K562 (cell line): ENCODE data around the gene KIAA1958. TPM values are rescaled to one million over a fixed set of nuclear protein-coding genes. Genes with fewer than 3 reads are reported as not detected.
A peak's percentile ranks its signal among the peaks of the same experiment; 100 is the strongest.

Experiments
- ADNP ChIP-seq: fragments of 200-800 bp; sonication (Bioruptor generic); IDR thresholded peaks from 2 replicates; pipeline ENCODE4 v1.6.1; 2016; ENCODE audit warnings: missing genetic modification characterization, missing compliant biosample characterization
- CSDE1 ChIP-seq, 2 experiments: fragments of 450-650 bp; IDR thresholded peaks; 2 replicates each; pipeline ENCODE4 v1.6.1; 2016; ENCODE audit warnings: mild to moderate bottlenecking in 1 of 2
- FOSL1 ChIP-seq: fragments of 200-800 bp; sonication (Bioruptor generic); conservative IDR thresholded peaks from 2 replicates; pipeline ENCODE4 v1.6.1; 2016; ENCODE audit warnings: missing genetic modification characterization, missing compliant biosample characterization
- FOXP4 ChIP-seq: sonication (generic); formaldehyde crosslinking; IDR thresholded peaks from 2 replicates; pipeline ENCODE4 v1.8.0; 2022; ENCODE audit warnings: mild to moderate bottlenecking, missing genetic modification reagents, borderline replicate concordance
- HMG20B ChIP-seq: fragments of 250-450 bp; sonication (Bioruptor Pico); IDR thresholded peaks from 2 replicates; pipeline ENCODE4 v1.5.0; 2021; ENCODE audit warnings: mild to moderate bottlenecking
- ILK ChIP-seq: fragments of 450-650 bp; IDR thresholded peaks from 2 replicates; pipeline ENCODE4 v1.6.1; 2016; ENCODE audit warnings: missing genetic modification characterization, low read depth, mild to moderate bottlenecking, missing compliant biosample characterization, moderate library complexity, borderline replicate concordance
- JUND ChIP-seq, 2 experiments: IDR thresholded peaks; 2 replicates in 1 of 2; 3 replicates in 1 of 2; pipeline ENCODE4 v1.6.1; 2011; ENCODE audit warnings: borderline replicate concordance in 2 of 2, low read depth in 2 of 2, low read length in 2 of 2, improper control_type of control experiment in 1 of 2, missing biosample characterization in 1 of 2, missing genetic modification characterization in 1 of 2, missing genetic modification reagents in 1 of 2
- LARP7 ChIP-seq: fragments of 450-650 bp; IDR thresholded peaks from 2 replicates; pipeline ENCODE4 v1.6.1; 2016
- MCM2 ChIP-seq: fragments of 450-650 bp; IDR thresholded peaks from 2 replicates; pipeline ENCODE4 v1.6.1; 2017; ENCODE audit warnings: low read depth, mild to moderate bottlenecking
- NBN ChIP-seq: fragments of 450-650 bp; IDR thresholded peaks from 2 replicates; pipeline ENCODE4 v1.6.1; 2016; ENCODE audit warnings: low read depth, mild to moderate bottlenecking
- NCOA6 ChIP-seq: fragments of 450-650 bp; IDR thresholded peaks from 2 replicates; pipeline ENCODE4 v1.6.1; 2017; ENCODE audit warnings: mild to moderate bottlenecking
- NR2C2 ChIP-seq, 2 experiments: fragments of 200-800 bp in 1 of 2; sonication (Bioruptor generic) in 1 of 2; sonication (generic) in 1 of 2; formaldehyde crosslinking in 1 of 2; IDR thresholded peaks; 2 replicates each; pipeline versions ENCODE4 v1.6.1 to v1.8.0; 2016 to 2022; ENCODE audit warnings: mild to moderate bottlenecking in 1 of 2, missing compliant biosample characterization in 1 of 2, missing genetic modification characterization in 1 of 2, missing genetic modification reagents in 1 of 2
- PHF21A ChIP-seq: fragments of 450-650 bp; IDR thresholded peaks from 2 replicates; pipeline ENCODE4 v1.6.1; 2017; ENCODE audit warnings: low read depth, borderline replicate concordance
- POLR3G ChIP-seq: IDR thresholded peaks from 2 replicates; pipeline ENCODE4 v1.6.1; 2011; ENCODE audit not compliant: insufficient read length, insufficient replicate concordance; ENCODE audit errors: extremely low read depth
- SAFB2 ChIP-seq: fragments of 200-400 bp; formaldehyde crosslinking; IDR thresholded peaks from 2 replicates; pipeline ENCODE4 v1.6.1; 2018; ENCODE audit warnings: borderline replicate concordance, low read length, low read depth, moderate library complexity; ENCODE audit not compliant: severe bottlenecking
- SMAD2 ChIP-seq: fragments of 150-350 bp; IDR thresholded peaks from 2 replicates; pipeline ENCODE4 v1.6.1; 2014; ENCODE audit warnings: low read depth, mild to moderate bottlenecking, low read length
- SMARCE1 ChIP-seq: fragments of 450-650 bp; IDR thresholded peaks from 2 replicates; pipeline ENCODE4 v1.7.1; 2016; ENCODE audit warnings: mild to moderate bottlenecking
- TAF7 ChIP-seq: fragments of 450-650 bp; IDR thresholded peaks from 2 replicates; pipeline ENCODE4 v1.6.1; 2016; ENCODE audit warnings: missing genetic modification characterization, missing compliant biosample characterization
- TRIM28 ChIP-seq: fragments of 450-650 bp; IDR thresholded peaks from 2 replicates; pipeline ENCODE4 v1.6.1; 2017
- YY1 ChIP-seq, 3 experiments: IDR thresholded peaks; 2 replicates each; pipeline ENCODE4 v1.6.1; 2011; ENCODE audit warnings: low read length in 2 of 3, mild to moderate bottlenecking in 2 of 3, moderate library complexity in 2 of 3, borderline replicate concordance in 1 of 3, control low read depth in 1 of 3, low read depth in 1 of 3; ENCODE audit not compliant: insufficient read depth in 3 of 3, insufficient replicate concordance in 2 of 3, control insufficient read depth in 1 of 3, insufficient read length in 1 of 3; ENCODE audit errors: extremely low read depth in 1 of 3
- ZNF12 ChIP-seq: sonication (generic); formaldehyde crosslinking; IDR thresholded peaks from 2 replicates; pipeline ENCODE4 v1.4.0; 2020; ENCODE audit warnings: mild to moderate bottlenecking, missing genetic modification reagents
- ZNF436 ChIP-seq: fragments of 250-450, 450-650 bp; sonication (Bioruptor Pico); formaldehyde crosslinking; IDR thresholded peaks from 2 replicates; pipeline ENCODE4 v1.7.0; 2020; ENCODE audit warnings: mild to moderate bottlenecking
- ZNF57 ChIP-seq: fragments of 450-650 bp; formaldehyde crosslinking; IDR thresholded peaks from 2 replicates; pipeline ENCODE4 v1.4.0; 2020; ENCODE audit warnings: mild to moderate bottlenecking, moderate library complexity
- polyA plus RNA-seq, 8 experiments: library from polyadenylated mRNA; depleted of rRNA in 4 of 8; stranded (reverse) in 5 of 8; unstranded in 3 of 8; fragments of >200 nt; fragmentation: Nextera tagmentation in 2 of 8; fragmentation: Illumina TruSeq in 1 of 8; extraction: Ambion mirVana in 2 of 8; extraction: Trizol in 1 of 8; gene quantifications; 2 replicates each; pipeline versions ENCODE4 v1.2.1 to v1.2.3, GENCODE V29; 2011 to 2014; ENCODE audit warnings: inconsistent platforms in 1 of 8, missing spikeins in 1 of 8
- total RNA-seq, 7 experiments: library from RNA; depleted of rRNA in 6 of 7; stranded (reverse); fragments of >200 nt in 6 of 7; fragmentation: Illumina TruSeq in 2 of 7; extraction: Trizol in 2 of 7; gene quantifications; 2 replicates each; pipeline versions ENCODE4 v1.2.1 to v1.2.3, GENCODE V29; 2011 to 2021; ENCODE audit warnings: low replicate concordance in 1 of 7
- TF ChIP-seq, protein P1 (sequence below): fragments of 450-650 bp; IDR thresholded peaks from 2 replicates; pipeline ENCODE4 v1.7.0; 2016; ENCODE audit warnings: borderline replicate concordance
- TF ChIP-seq, protein P2 (sequence below): fragments of 250-450 bp; sonication (Bioruptor Pico); IDR thresholded peaks from 2 replicates; pipeline ENCODE4 v1.8.0; 2021; ENCODE audit warnings: moderate library complexity, mild to moderate bottlenecking, inconsistent platforms

KIAA1958 gene
- total and polyA plus RNA-seq, 9 of the 15 experiments (the other 6 are each of a cell fraction or from before 2014, with no cell fraction given): 1.1 to 16.0 (median 10.1) TPM

DNA sequence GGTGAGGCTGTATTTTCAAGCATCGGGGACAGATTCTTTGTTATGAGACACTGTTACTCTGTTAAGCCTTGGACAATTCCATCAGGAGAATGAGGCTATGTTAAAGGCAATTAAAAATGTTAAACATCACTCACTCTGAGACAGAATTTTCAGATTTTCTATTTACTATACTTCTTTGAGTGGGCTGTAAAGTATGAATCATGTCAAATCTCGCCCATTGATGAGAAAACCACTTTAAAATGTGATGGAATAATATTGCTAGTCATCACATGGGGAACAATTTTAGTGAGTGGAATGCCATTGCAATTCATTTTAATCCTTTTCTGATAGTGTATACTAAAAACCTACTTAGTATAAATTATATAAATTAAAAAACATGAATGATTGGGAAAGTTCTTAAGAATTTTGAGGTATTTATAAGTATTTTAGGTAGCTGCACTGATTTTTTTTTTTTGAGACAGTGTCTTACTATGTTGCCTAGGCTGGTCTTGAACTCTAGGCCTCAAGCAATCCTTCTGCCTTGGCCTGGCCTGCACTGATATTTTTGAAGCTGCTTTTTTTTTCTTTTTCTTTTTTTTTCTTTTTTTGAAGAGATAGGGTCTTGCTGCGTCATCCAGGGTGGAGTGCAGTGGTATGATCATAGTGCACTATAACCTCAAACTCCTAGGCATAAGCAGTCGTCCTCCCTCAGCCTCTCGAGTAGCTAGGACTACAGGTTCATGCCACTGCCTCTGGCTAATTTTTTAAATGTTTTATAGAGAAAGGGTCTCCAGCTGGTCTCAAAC, 73.2 kb downstream of the KIAA1958 start (continued):
- TF ChIP-seq NR2C2 (CRISPR knock-in tag; IDR thresholded peaks at IDR 0.05) (no peak), NR2C2 (tag; IDR thresholded peaks at IDR 0.05) (peak; percentile 90), ZNF436 (no peak), FOSL1 (peak; percentile 57), TAF7 (no peak), ADNP (tag) (peak; percentile 99), SAFB2 (no peak), SMAD2 (no peak), ILK (no peak), YY1 (IDR thresholded peaks at IDR 0.05; ENCODE audit: borderline replicate concordance in 1 of 3, control insufficient read depth in 1 of 3, extremely low read depth in 1 of 3, insufficient read depth in 3 of 3, insufficient read length in 1 of 3, insufficient replicate concordance in 2 of 3, low read depth in 1 of 3, low read length in 2 of 3) (no peak), LARP7 (peak; percentile 83; the same call in 1 of the 2 replicates), NCOA6 (no peak), JUND (IDR thresholded peaks at IDR 0.05; ENCODE audit: borderline replicate concordance, low read depth, low read length) (peak; percentile 81), JUND (tag; IDR thresholded peaks at IDR 0.05; ENCODE audit: borderline replicate concordance, low read depth, low read length) (peak; percentile 55; the same call in 1 of the 3 replicates), SMARCE1 (peak; percentile 88), FOXP4 (no peak), ZNF57 (CRISPR knock-in tag) (no peak), TRIM28 (peak; percentile 51; the same call in 1 of the 2 replicates), HMG20B (CRISPR knock-in tag) (no peak), MCM2 (no peak), ZNF12 (CRISPR knock-in tag) (no peak), NBN (peak; percentile 85), CSDE1 (IDR thresholded peaks at IDR 0.05) (no peak), POLR3G (no peak), PHF21A (peak; percentile 89; the same call in 1 of the 2 replicates)
- TF ChIP-seq, protein P1, sequence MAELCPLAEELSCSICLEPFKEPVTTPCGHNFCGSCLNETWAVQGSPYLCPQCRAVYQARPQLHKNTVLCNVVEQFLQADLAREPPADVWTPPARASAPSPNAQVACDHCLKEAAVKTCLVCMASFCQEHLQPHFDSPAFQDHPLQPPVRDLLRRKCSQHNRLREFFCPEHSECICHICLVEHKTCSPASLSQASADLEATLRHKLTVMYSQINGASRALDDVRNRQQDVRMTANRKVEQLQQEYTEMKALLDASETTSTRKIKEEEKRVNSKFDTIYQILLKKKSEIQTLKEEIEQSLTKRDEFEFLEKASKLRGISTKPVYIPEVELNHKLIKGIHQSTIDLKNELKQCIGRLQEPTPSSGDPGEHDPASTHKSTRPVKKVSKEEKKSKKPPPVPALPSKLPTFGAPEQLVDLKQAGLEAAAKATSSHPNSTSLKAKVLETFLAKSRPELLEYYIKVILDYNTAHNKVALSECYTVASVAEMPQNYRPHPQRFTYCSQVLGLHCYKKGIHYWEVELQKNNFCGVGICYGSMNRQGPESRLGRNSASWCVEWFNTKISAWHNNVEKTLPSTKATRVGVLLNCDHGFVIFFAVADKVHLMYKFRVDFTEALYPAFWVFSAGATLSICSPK: no peak
- TF ChIP-seq, protein P2, sequence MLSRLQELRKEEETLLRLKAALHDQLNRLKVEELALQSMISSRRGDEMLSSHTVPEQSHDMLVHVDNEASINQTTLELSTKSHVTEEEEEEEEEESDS (CRISPR knock-in tag): no peak
